B cell (primary cell): Measurements from ENCODE around the gene VAC14.

Source experiments
- CTCF ChIP-seq: fragments of 200-600 bp; IDR thresholded peaks from one replicate; pipeline ENCODE4 v1.8.0; 2022; ENCODE audit warnings: antibody characterized with exemption, mild to moderate bottlenecking
- EZH2 ChIP-seq: IDR thresholded peaks from 2 replicates; pipeline ENCODE4 v1.6.1; 2012; ENCODE audit warnings: borderline replicate concordance, low read depth, mild to moderate bottlenecking, moderate library complexity, low read length; ENCODE audit not compliant: insufficient read depth, poor library complexity, severe bottlenecking

GRCh38 chr16:70720425-70721201 lies 80.3 kb downstream of the VAC14 start:
- TF ChIP-seq CTCF (no peak), EZH2 (no peak)
